Right lobe of liver (tissue), 6 donors: ENCODE measurements around the gene CHAMP1. TPM values are rescaled to one million over a fixed set of nuclear protein-coding genes. Genes with fewer than 3 reads are reported as not detected.
A peak's percentile ranks its signal among the peaks of the same experiment; 100 is the strongest.
"Not testable (repeated sequence)": the region's sequence is repeated elsewhere in the genome, so short reads cannot be mapped to it uniquely, and the experiment has no call there.

Experiments used
- ATAC-seq, 4 donors: fragments of 200-7000 bp; cut with Tn5 transposase; one replicate each; pipeline ENCODE4 v1.9.1; 2020; ENCODE audit warnings: mild to moderate bottlenecking in 4 of 4, moderate library complexity in 4 of 4
- DNase-seq, 3 donors: peaks; one replicate each; pipeline ENCODE4 v3.0.0-alpha.2; 2020
- H3K27ac ChIP-seq, 3 donors: fragments of 200-600 bp; one replicate each; pipeline ENCODE4 v1.8.0; 2022
- H3K27me3 ChIP-seq, 2 donors: fragments of 200-600 bp; one replicate each; pipeline ENCODE4 v1.8.0; 2022
- H3K36me3 ChIP-seq, 4 donors: fragments of 200-600 bp; sonication (generic) in 1 of 4; one replicate each; pipeline versions ENCODE4 v1.5.1 to v1.8.0; 2017 to 2022; ENCODE audit warnings: control low read depth in 1 of 4
- H3K4me1 ChIP-seq, 4 donors: fragments of 200-600 bp; sonication (generic) in 1 of 4; one replicate each; pipeline versions ENCODE4 v1.5.1 to v1.8.0; 2017 to 2022; ENCODE audit warnings: control low read depth in 1 of 4
- H3K4me3 ChIP-seq, 3 donors: fragments of 200-600 bp; one replicate each; pipeline ENCODE4 v1.8.0; 2022
- H3K9me3 ChIP-seq, 4 donors: fragments of 200-600 bp; sonication (generic) in 1 of 4; one replicate each; pipeline versions ENCODE4 v1.5.1 to v1.8.0; 2017 to 2022; ENCODE audit warnings: control low read depth in 1 of 4
- CTCF ChIP-seq, 4 donors: fragments of 200-600 bp in 3 of 4; fragments of 450-650 bp in 1 of 4; IDR thresholded peaks; one replicate each; pipeline versions ENCODE4 v1.5.1 to v1.8.0; 2016 to 2022; ENCODE audit warnings: antibody characterized with exemption in 4 of 4, mild to moderate bottlenecking in 2 of 4
- POLR2A ChIP-seq: fragments of 450-650 bp; IDR thresholded peaks from one replicate; pipeline ENCODE4 v1.6.1; 2017; ENCODE audit warnings: antibody characterized with exemption, mild to moderate bottlenecking
- WGBS: methylation state at CpG from one replicate; pipeline ENCODE4 v1.1.6; 2018; ENCODE audit warnings: low coverage, low lambda C conversion rate; ENCODE audit not compliant: insufficient coverage; ENCODE audit errors: missing lambda C conversion rate; 5-methylcytosine and 5-hydroxymethylcytosine counted together
- intact Hi-C, 2 donors: fragments of 100-400 bp; cut with DNase I; formaldehyde crosslinking; loops; one replicate each; pipeline versions ENCODE4 v1.11.2 to v1.14.1; 2022
- microRNA-seq, 2 donors: library from miRNA; unstranded; fragments of <30 nt; microRNA quantifications; one replicate each; pipeline ENCODE4, GENCODE V29; 2019 to 2020
- small RNA-seq, 2 experiments: library from RNA; depleted of rRNA; stranded (forward); fragments of <200 nt; gene quantifications; one replicate each; pipeline ENCODE3, GENCODE V24; 2016
- total RNA-seq, 6 experiments: library from RNA; depleted of rRNA in 2 of 6; stranded (reverse); fragments of >200 nt in 2 of 6; fragmentation: NEBNext Ultra II Directional in 3 of 6; extraction: Animal tissue kit (Norgen Biotek cat#: 25700) in 3 of 6; gene quantifications; one replicate each; pipeline versions ENCODE4 v1.1.0 to v1.2.4, GENCODE V29; 2016 to 2023
- donor health status: DM: no; HTN: yes; CAD: no.
- donor health status: DM: no; HTN: no; CAD: no.
- donor health status: DM: no; HTN: no; CAD: no.
- donor health status: DM: no; HTN: yes; CAD: no.
- donor health status: DM: no; HTN: yes; CAD: no.

Gene CHAMP1
- total RNA-seq, 6 experiments from 2014 or later = 10.3 to 17.5 (median 11.5) TPM

DNA sequence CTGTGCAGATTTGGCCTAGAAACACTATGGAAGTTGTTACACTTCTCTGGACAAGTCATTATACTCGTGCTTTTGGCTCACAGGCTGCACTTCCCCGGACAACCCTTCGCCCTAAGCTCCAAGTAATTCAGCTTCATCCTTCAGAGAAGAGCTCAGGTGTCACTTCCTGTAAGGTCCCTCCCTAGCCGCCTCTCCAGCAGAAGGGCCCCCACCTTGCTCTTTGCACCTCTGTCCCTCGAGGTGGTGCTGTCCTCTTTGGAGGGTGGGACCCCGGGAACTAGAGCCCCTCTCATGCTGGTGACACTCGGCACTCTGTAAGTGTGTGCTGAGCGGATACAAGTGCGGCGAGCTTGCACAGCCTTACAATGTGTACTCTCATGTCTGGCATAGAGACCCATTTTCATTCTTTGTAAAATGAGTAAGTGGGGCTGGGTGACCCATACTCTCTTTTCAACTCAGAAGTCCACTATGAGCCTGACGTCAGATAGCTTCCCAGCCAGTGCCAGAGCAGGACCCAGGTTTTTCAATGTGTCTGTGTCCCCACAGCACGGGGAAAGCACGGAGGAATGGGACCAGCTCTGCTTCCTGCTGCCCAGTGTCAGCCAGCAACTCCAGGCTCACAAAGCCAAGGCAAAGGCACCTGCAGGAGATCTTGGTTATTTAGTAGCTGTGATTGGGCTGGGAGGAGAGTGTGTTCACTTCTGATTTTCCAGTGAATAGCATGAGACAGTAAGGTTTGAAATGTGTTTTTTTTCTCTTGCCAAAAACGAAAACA is 26.9 kb downstream of the CHAMP1 start:
- H3K4me1 ChIP-seq = no peaks in the 10 kb centered on the region
- no peaks in the 10 kb centered on the region for H3K9me3 ChIP-seq
- intact Hi-C loops = no loop called here
- no peak for TF ChIP-seq CTCF (IDR thresholded peaks at IDR 0.05)
- TF ChIP-seq POLR2A = no peak
- ATAC-seq (no peak), DNase-seq (no peak)
- H3K4me3 ChIP-seq = no peak overlapping the region
- no peak overlapping the region for H3K27ac ChIP-seq
- WGBS = 64% methylated on average over 11 of the region's 14 CpGs
- H3K27me3 ChIP-seq = no peaks in the 10 kb centered on the region
- no peaks in the 10 kb centered on the region for H3K36me3 ChIP-seq

DNA sequence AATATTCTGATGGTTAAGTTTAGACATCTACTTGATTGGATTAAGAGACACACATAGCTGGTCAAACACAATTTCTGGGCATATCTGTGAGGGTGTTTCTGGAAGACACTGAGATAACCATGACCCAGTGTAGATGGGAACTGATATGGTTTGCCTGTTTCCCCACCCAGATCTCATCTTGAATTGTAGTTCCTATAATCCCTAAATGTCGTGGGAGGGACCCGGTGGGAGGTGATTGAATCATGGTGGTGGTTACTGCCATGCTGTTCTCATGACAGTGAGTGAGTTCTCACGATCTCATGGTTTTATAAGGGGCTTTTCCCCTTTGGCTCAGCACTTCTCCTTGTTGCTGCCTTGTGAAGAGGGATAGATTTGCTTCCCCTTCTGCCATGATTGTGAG is 33.0 kb downstream of the CHAMP1 start:
- H3K4me1 ChIP-seq, ATAC-seq, intact Hi-C loops, H3K36me3 ChIP-seq, H3K27ac ChIP-seq, DNase-seq, H3K9me3 ChIP-seq, H3K4me3 ChIP-seq, H3K27me3 ChIP-seq: not testable (repeated sequence)
- WGBS = no CpG with 5 or more reads among the region's 3 CpGs

DNA sequence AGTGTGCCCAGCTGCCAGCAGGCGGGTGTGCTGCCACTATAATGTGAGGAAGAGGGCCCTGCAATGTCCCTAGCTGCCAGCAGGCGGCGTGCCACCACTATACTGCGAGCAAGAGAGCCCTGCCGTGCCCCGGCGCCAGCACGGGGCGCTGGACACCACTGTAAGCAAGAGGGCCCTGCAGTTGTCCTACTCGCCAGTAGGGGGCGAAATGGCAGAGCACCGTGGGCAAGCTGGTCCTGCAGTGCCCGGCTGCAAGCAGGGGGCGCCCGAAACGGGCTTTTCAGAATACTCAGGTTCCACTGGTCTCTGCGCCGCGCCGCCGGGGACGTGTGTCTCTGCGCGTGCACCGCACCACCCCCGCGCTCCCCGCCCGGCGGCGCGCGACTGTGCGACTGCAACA is 38.5 kb downstream of the CHAMP1 start:
- WGBS = 81% methylated on average over 3 of the region's 34 CpGs
- H3K27ac ChIP-seq, H3K36me3 ChIP-seq, H3K4me3 ChIP-seq, intact Hi-C loops, H3K27me3 ChIP-seq, H3K9me3 ChIP-seq, H3K4me1 ChIP-seq, ATAC-seq: not testable (repeated sequence)
- TF ChIP-seq CTCF (IDR thresholded peaks at IDR 0.05) = peak in 3 of 4 donors; percentile 18 to 33 (median 26)
- peak in 1 of 3 donors; percentile 52 for DNase-seq

- H3K36me3 ChIP-seq, H3K27ac ChIP-seq, DNase-seq, H3K4me3 ChIP-seq, H3K9me3 ChIP-seq, H3K27me3 ChIP-seq, H3K4me1 ChIP-seq, intact Hi-C loops, ATAC-seq: not testable (repeated sequence)
- 80% methylated on average over 35 of the region's 38 CpGs for WGBS
Measured at GRCh38 chr13:114353382-114353781, 39.1 kb downstream of the CHAMP1 start.

Small RNA genes within 50 kb of the gene (microRNA-seq; reads per million reads assigned to microRNA genes)
- gene MIR4502 = 0 to 0.29 reads per million in 2 donors

Small RNA genes within 50 kb of the gene (small RNA-seq; reads per million reads assigned to genes)
- 0 reads per million in 2 experiments for gene MIR4502

Other genes starting within 250 kb of the CHAMP1 start
- gene RASA3, start 181.9 kb upstream of the CHAMP1 start, total RNA-seq = 1 to 10 TPM; 3.5 to 7.9 (median 4.6) TPM
- gene CFAP97D2, start 135.2 kb upstream of the CHAMP1 start, total RNA-seq = not detected
- 10 to 100 TPM; 28.4 to 47.6 (median 35.8) TPM for gene CDC16, start 79.6 kb upstream of the CHAMP1 start, total RNA-seq
- 10 to 100 TPM; 10.6 to 24.3 (median 14.8) TPM for gene UPF3A, start 32.9 kb upstream of the CHAMP1 start, total RNA-seq